UCSD-AML1 (cell line): ENCODE measurements around the gene TAGLN3.
"Not testable (repeated sequence)": the region's sequence is repeated elsewhere in the genome, so short reads cannot be mapped to it uniquely, and the experiment has no call there.

Experiments
- DNase-seq: peaks from one replicate; lab custom pipeline; 2025; ENCODE audit not compliant: unreplicated experiment; lab: John Stamatoyannopoulos, UW

Gene TAGLN3

GRCh38 chr3:112007633-112008032, 8.9 kb downstream of the TAGLN3 start:
- DNase-seq = no peak

- no peak for DNase-seq
Observed at GRCh38 chr3:112009670-112010069, 10.9 kb downstream of the TAGLN3 start.

- no peak for DNase-seq
Observed at GRCh38 chr3:112010636-112011035, 11.9 kb downstream of the TAGLN3 start.

- DNase-seq = no peak
Observed at GRCh38 chr3:112011376-112011940, 12.7 kb downstream of the TAGLN3 start.

- DNase-seq = no peak
Observed at GRCh38 chr3:112012205-112012992, 13.7 kb downstream of the TAGLN3 start.

- no peak for DNase-seq
Observed at GRCh38 chr3:112013058-112013783, 14.5 kb downstream of the TAGLN3 start.

- no peak for DNase-seq
Observed at GRCh38 chr3:112013784-112014143, 15.0 kb downstream of the TAGLN3 start.

GRCh38 chr3:112017091-112017490, 18.4 kb downstream of the TAGLN3 start:
- no peak for DNase-seq

- DNase-seq = no peak
Observed at GRCh38 chr3:112018712-112019111, 20.0 kb downstream of the TAGLN3 start.

- DNase-seq = no peak
Observed at GRCh38 chr3:112019716-112020115, 21.0 kb downstream of the TAGLN3 start.

GRCh38 chr3:112020674-112021085, 22.0 kb downstream of the TAGLN3 start:
- DNase-seq = no peak

GRCh38 chr3:112027142-112027541, 28.4 kb downstream of the TAGLN3 start:
- no peak for DNase-seq

- no peak for DNase-seq
Observed at GRCh38 chr3:112027826-112028225, 29.1 kb downstream of the TAGLN3 start.

GRCh38 chr3:112030901-112031300, 32.2 kb downstream of the TAGLN3 start:
- no peak for DNase-seq

- DNase-seq = no peak
Observed at GRCh38 chr3:112032098-112032731, 33.5 kb downstream of the TAGLN3 start.

- no peak for DNase-seq
Observed at GRCh38 chr3:112034436-112034835, 35.7 kb downstream of the TAGLN3 start, which contains the start of gene TMPRSS7. TSS of gene TMPRSS7 (plus strand) at chr3:112034736. CDS start at chr3:112034846, 110 bp downstream.

- DNase-seq = no peak
Observed at GRCh38 chr3:112035241-112035640, 36.5 kb downstream of the TAGLN3 start.

GRCh38 chr3:112037194-112037593, 38.5 kb downstream of the TAGLN3 start:
- not testable (repeated sequence) for DNase-seq

GRCh38 chr3:112038863-112039262, 40.1 kb downstream of the TAGLN3 start:
- no peak for DNase-seq

- DNase-seq = no peak
Observed at GRCh38 chr3:112041321-112041720, 42.6 kb downstream of the TAGLN3 start.

GRCh38 chr3:112042842-112043280, 44.1 kb downstream of the TAGLN3 start:
- DNase-seq = no peak
